PC-3 (cell line): Measurements from ENCODE around the gene SERPIND1.

Experiments
- EZH2 ChIP-seq: fragments of 300-600 bp; sonication (generic); IDR thresholded peaks from one replicate; pipeline ENCODE4 v1.6.1; 2017; ENCODE audit warnings: antibody characterized with exemption, mild to moderate bottlenecking, low read length; ENCODE audit not compliant: unreplicated experiment
- TF ChIP-seq, protein P1 (sequence below): fragments of 300-600 bp; sonication (generic); conservative IDR thresholded peaks from 2 replicates; pipeline ENCODE4 v1.5.1; 2017; ENCODE audit warnings: antibody characterized with exemption, low read depth, mild to moderate bottlenecking, low read length

GRCh38 chr22:20729194-20729593 lies 44.7 kb upstream of the SERPIND1 start:
- TF ChIP-seq, protein P1, sequence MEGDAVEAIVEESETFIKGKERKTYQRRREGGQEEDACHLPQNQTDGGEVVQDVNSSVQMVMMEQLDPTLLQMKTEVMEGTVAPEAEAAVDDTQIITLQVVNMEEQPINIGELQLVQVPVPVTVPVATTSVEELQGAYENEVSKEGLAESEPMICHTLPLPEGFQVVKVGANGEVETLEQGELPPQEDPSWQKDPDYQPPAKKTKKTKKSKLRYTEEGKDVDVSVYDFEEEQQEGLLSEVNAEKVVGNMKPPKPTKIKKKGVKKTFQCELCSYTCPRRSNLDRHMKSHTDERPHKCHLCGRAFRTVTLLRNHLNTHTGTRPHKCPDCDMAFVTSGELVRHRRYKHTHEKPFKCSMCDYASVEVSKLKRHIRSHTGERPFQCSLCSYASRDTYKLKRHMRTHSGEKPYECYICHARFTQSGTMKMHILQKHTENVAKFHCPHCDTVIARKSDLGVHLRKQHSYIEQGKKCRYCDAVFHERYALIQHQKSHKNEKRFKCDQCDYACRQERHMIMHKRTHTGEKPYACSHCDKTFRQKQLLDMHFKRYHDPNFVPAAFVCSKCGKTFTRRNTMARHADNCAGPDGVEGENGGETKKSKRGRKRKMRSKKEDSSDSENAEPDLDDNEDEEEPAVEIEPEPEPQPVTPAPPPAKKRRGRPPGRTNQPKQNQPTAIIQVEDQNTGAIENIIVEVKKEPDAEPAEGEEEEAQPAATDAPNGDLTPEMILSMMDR, result no peak
- no peak for TF ChIP-seq EZH2
